ENCODE data around the gene DUSP22.

Gene DUSP22

GRCh38 chr6:352896-353470 lies 60.7 kb downstream of the DUSP22 start:
- H3K4me3 ChIP-seq (replicated peaks in 1 of 2; ENCODE audit: low read depth in 2 of 2, low read length in 2 of 2), result no peak overlapping the region
- no peak for DNase-seq (ENCODE audit: low read depth in 2 of 2)
- TF ChIP-seq CTCF (IDR thresholded peaks at IDR 0.05; ENCODE audit: low read depth, low read length), result no peak

GRCh38 chr6:353642-354614 lies 61.6 kb downstream of the DUSP22 start:
- DNase-seq (ENCODE audit: low read depth in 2 of 2), result no peak
- no peak for TF ChIP-seq CTCF (IDR thresholded peaks at IDR 0.05; ENCODE audit: low read depth, low read length)
- no peak overlapping the region for H3K4me3 ChIP-seq (replicated peaks in 1 of 2; ENCODE audit: low read depth in 2 of 2, low read length in 2 of 2)

GRCh38 chr6:354631-355280 lies 62.5 kb downstream of the DUSP22 start:
- H3K4me3 ChIP-seq (replicated peaks in 1 of 2; ENCODE audit: low read depth in 2 of 2, low read length in 2 of 2), result no peak overlapping the region
- no peak for TF ChIP-seq CTCF (IDR thresholded peaks at IDR 0.05; ENCODE audit: low read depth, low read length)
- no peak for DNase-seq (ENCODE audit: low read depth in 2 of 2)

- no peak for TF ChIP-seq CTCF (IDR thresholded peaks at IDR 0.05; ENCODE audit: low read depth, low read length)
- H3K4me3 ChIP-seq (replicated peaks in 1 of 2; ENCODE audit: low read depth in 2 of 2, low read length in 2 of 2), result no peak overlapping the region
- no peak for DNase-seq (ENCODE audit: low read depth in 2 of 2)
Observed at GRCh38 chr6:355373-356208, 63.3 kb downstream of the DUSP22 start.

- no peak for DNase-seq (ENCODE audit: low read depth in 2 of 2)
- TF ChIP-seq CTCF (IDR thresholded peaks at IDR 0.05; ENCODE audit: low read depth, low read length), result no peak
- H3K4me3 ChIP-seq (replicated peaks in 1 of 2; ENCODE audit: low read depth in 2 of 2, low read length in 2 of 2), result no peak overlapping the region
Observed at GRCh38 chr6:356828-357251, 64.6 kb downstream of the DUSP22 start.

GRCh38 chr6:357261-357790 lies 65.0 kb downstream of the DUSP22 start:
- H3K4me3 ChIP-seq (replicated peaks in 1 of 2; ENCODE audit: low read depth in 2 of 2, low read length in 2 of 2), result no peak overlapping the region
- no peak for DNase-seq (ENCODE audit: low read depth in 2 of 2)
- no peak for TF ChIP-seq CTCF (IDR thresholded peaks at IDR 0.05; ENCODE audit: low read depth, low read length)
